Stimulated activated naive CD8-positive, alpha-beta T cell treated with anti-CD3 and anti-CD28 coated beads, Interleukin-15, Interleukin-2, amounts not matched to agents 100 U/mL and 50 U/mL, for 24 hours (primary cell): ENCODE measurements around the gene ZMYND19.
"Not testable (repeated sequence)": the region's sequence is repeated elsewhere in the genome, so short reads cannot be mapped to it uniquely, and the experiment has no call there.

Experiments
- ATAC-seq: fragments of 150-1000 bp; cut with Tn5 transposase; one replicate; pipeline ENCODE4 v1.10.0; 2021
- DNase-seq: peaks from one replicate; pipeline ENCODE4 v3.0.0; 2021

Gene ZMYND19

GRCh38 chr9:137614631-137615386, 24.5 kb upstream of the ZMYND19 start:
- DNase-seq: no peak
- no peak for ATAC-seq

GRCh38 chr9:137613738-137614523, 23.6 kb upstream of the ZMYND19 start:
- ATAC-seq: no peak
- no peak for DNase-seq

- ATAC-seq (no peak), DNase-seq (no peak)
Observed at GRCh38 chr9:137613259-137613658, 22.9 kb upstream of the ZMYND19 start.

- no peak for DNase-seq
- no peak for ATAC-seq
Observed at GRCh38 chr9:137612741-137613142, 22.4 kb upstream of the ZMYND19 start.

- DNase-seq: peak; percentile 45
- peak; percentile 48 for ATAC-seq
Observed at GRCh38 chr9:137611623-137612609, 21.6 kb upstream of the ZMYND19 start.

- no peak for ATAC-seq
- no peak for DNase-seq
Observed at GRCh38 chr9:137610944-137611343, 20.6 kb upstream of the ZMYND19 start.

GRCh38 chr9:137607141-137607857, 17.0 kb upstream of the ZMYND19 start:
- DNase-seq: no peak
- no peak for ATAC-seq

GRCh38 chr9:137606734-137607138, 16.4 kb upstream of the ZMYND19 start:
- ATAC-seq (no peak), DNase-seq (no peak)

- DNase-seq: peak; percentile 43
- peak; percentile 0 for ATAC-seq
Observed at GRCh38 chr9:137606005-137606621, 15.8 kb upstream of the ZMYND19 start.

GRCh38 chr9:137605121-137606004, 15.1 kb upstream of the ZMYND19 start, which contains the start of gene ARRDC1:
ARRDC1 (plus strand) TSS chr9:137605686; CDS start chr9:137605718, 32 bp downstream.
- ATAC-seq: peak; percentile 93
- DNase-seq: peak; percentile 91

- ATAC-seq (no peak), DNase-seq (no peak)
Observed at GRCh38 chr9:137604345-137605086, 14.2 kb upstream of the ZMYND19 start.

GRCh38 chr9:137603879-137604278, 13.6 kb upstream of the ZMYND19 start:
- no peak for ATAC-seq
- no peak for DNase-seq

GRCh38 chr9:137602661-137603060, 12.3 kb upstream of the ZMYND19 start:
- no peak for ATAC-seq
- no peak for DNase-seq

GRCh38 chr9:137598943-137599342, 8.6 kb upstream of the ZMYND19 start:
- DNase-seq (no peak), ATAC-seq (no peak)

- not testable (repeated sequence) for ATAC-seq, DNase-seq
Observed at GRCh38 chr9:137596577-137596976, 6.3 kb upstream of the ZMYND19 start.

GRCh38 chr9:137593176-137593575, 2.9 kb upstream of the ZMYND19 start:
- DNase-seq (no peak), ATAC-seq (no peak)

- DNase-seq (no peak), ATAC-seq (no peak)
Observed at GRCh38 chr9:137592767-137593166, 2.5 kb upstream of the ZMYND19 start.

GRCh38 chr9:137590123-137590468, 216 bp downstream of the ZMYND19 start:
- no peak for ATAC-seq

GRCh38 chr9:137589441-137590122, 730 bp downstream of the ZMYND19 start:
- DNase-seq: no peak
- ATAC-seq: peak; percentile 0

More at GRCh38 chr9:137590123-137590468, 216 bp downstream of the ZMYND19 start:
- no peak for DNase-seq
